Thyroid gland (tissue), 4 donors: Measurements from ENCODE around the gene APOOL.

Experiments used
- POLR2A ChIP-seq, 2 donors: fragments of 450-650 bp; IDR thresholded peaks; one replicate each; pipeline ENCODE4 v1.6.1; 2017; ENCODE audit warnings: antibody characterized with exemption in 2 of 2, mild to moderate bottlenecking in 2 of 2, moderate library complexity in 1 of 2
- TF ChIP-seq, protein P1 (sequence below), 6 experiments: fragments of 200-600 bp in 3 of 6; fragments of 450-650 bp in 3 of 6; sonication (generic) in 3 of 6; IDR thresholded peaks; one replicate each; pipeline ENCODE4 v1.5.1; 2016 to 2019; ENCODE audit warnings: antibody characterized with exemption in 6 of 6, mild to moderate bottlenecking in 2 of 6, inconsistent platforms in 1 of 6, moderate library complexity in 1 of 6

DNA sequence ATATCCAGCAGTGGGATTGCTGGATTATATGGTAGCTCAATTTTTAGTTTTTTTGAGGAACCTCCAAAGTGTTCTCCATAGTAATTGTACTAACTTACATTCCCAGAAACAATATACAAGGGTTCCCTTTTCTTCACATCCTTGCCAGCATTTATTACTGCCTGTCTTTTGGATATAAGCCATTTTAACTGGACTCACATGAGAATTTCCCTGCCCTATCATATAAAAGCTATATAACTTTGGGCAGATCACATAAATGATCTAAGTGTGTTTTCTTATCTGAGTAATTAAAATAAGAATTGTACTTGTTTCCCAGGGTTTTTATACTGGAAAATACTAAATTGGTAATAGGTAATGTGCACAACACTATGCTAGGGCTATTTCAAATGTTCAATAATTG, 25.4 kb downstream of the APOOL start:
- TF ChIP-seq, protein P1, sequence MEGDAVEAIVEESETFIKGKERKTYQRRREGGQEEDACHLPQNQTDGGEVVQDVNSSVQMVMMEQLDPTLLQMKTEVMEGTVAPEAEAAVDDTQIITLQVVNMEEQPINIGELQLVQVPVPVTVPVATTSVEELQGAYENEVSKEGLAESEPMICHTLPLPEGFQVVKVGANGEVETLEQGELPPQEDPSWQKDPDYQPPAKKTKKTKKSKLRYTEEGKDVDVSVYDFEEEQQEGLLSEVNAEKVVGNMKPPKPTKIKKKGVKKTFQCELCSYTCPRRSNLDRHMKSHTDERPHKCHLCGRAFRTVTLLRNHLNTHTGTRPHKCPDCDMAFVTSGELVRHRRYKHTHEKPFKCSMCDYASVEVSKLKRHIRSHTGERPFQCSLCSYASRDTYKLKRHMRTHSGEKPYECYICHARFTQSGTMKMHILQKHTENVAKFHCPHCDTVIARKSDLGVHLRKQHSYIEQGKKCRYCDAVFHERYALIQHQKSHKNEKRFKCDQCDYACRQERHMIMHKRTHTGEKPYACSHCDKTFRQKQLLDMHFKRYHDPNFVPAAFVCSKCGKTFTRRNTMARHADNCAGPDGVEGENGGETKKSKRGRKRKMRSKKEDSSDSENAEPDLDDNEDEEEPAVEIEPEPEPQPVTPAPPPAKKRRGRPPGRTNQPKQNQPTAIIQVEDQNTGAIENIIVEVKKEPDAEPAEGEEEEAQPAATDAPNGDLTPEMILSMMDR (IDR thresholded peaks at IDR 0.05): no peak
- no peak for TF ChIP-seq POLR2A (IDR thresholded peaks at IDR 0.05)
